Gastrocnemius medialis (tissue), 4 donors: ENCODE data around the gene GBX1. TPM values are rescaled to one million over a fixed set of nuclear protein-coding genes. Genes with fewer than 3 reads are reported as not detected.

ENCODE experiments used
- ATAC-seq, 2 donors: fragments of 150-250 bp; one replicate each; pipeline ENCODE4 v1.9.1; 2016
- DNase-seq, 2 donors: peaks; one replicate each; pipeline ENCODE4 v3.0.0-alpha.2; 2019
- H3K27ac ChIP-seq, 4 donors: fragments of 200-600 bp; sonication (generic); 1 replicate in 1 of 4; 2 replicates in 3 of 4; pipeline ENCODE4 v1.5.1; 2016 to 2018; ENCODE audit warnings: mild to moderate bottlenecking in 2 of 4, moderate library complexity in 1 of 4
- H3K27me3 ChIP-seq, 3 donors: fragments of 200-600 bp; sonication (generic) in 2 of 3; 1 replicate in 1 of 3; 2 replicates in 2 of 3; pipeline versions ENCODE4 v1.5.1 to v1.6.0; 2016 to 2019; ENCODE audit warnings: mild to moderate bottlenecking in 1 of 3, moderate library complexity in 1 of 3
- H3K36me3 ChIP-seq, 2 donors: fragments of 200-600 bp; sonication (generic) in 1 of 2; one replicate each; pipeline ENCODE4 v1.5.1; 2017 to 2018
- H3K4me1 ChIP-seq, 2 donors: fragments of 200-600 bp; sonication (generic) in 1 of 2; one replicate each; pipeline ENCODE4 v1.5.1; 2016 to 2017; ENCODE audit warnings: mild to moderate bottlenecking in 2 of 2
- H3K4me3 ChIP-seq, 4 donors: fragments of 200-600 bp; sonication (generic) in 3 of 4; 1 replicate in 1 of 4; 2 replicates in 3 of 4; pipeline ENCODE4 v1.5.1; 2016 to 2019; ENCODE audit warnings: mild to moderate bottlenecking in 2 of 4
- H3K9me3 ChIP-seq, 3 donors: fragments of 200-600 bp; sonication (generic) in 2 of 3; 1 replicate in 1 of 3; 2 replicates in 2 of 3; pipeline ENCODE4 v1.5.1; 2016 to 2019
- POLR2A ChIP-seq, 2 donors: fragments of 450-650 bp; IDR thresholded peaks; one replicate each; pipeline ENCODE4 v1.6.1; 2017; ENCODE audit warnings: antibody characterized with exemption in 2 of 2, mild to moderate bottlenecking in 2 of 2, moderate library complexity in 2 of 2
- in situ Hi-C, 4 donors: fragments of 200-750 bp; cut with MboI; loops; one replicate each; pipeline versions ENCODE4 v1.15.0 to v1.8.0; 2017; ENCODE audit warnings: low sequenced_read_pairs in 4 of 4
- intact Hi-C: fragments of 100-400 bp; cut with DNase I; formaldehyde crosslinking; loops from one replicate; pipeline ENCODE4 v1.15.1; 2023; ENCODE audit warnings: low total_unique reads
- total RNA-seq, 4 donors: library from RNA; depleted of rRNA; stranded (reverse); fragments of >200 nt; gene quantifications; one replicate each; pipeline versions ENCODE4 v1.1.0 to v1.2.3, GENCODE V29; 2016
- TF ChIP-seq, protein P1 (sequence below), 5 experiments: fragments of 450-650 bp in 3 of 5; fragments of 200-600 bp in 2 of 5; sonication (generic) in 2 of 5; IDR thresholded peaks in 4 of 5; conservative IDR thresholded peaks in 1 of 5; 1 replicate in 4 of 5; 2 replicates in 1 of 5; pipeline ENCODE4 v1.5.1; 2016 to 2019; ENCODE audit warnings: antibody characterized with exemption in 5 of 5, mild to moderate bottlenecking in 3 of 5, moderate library complexity in 3 of 5

The GBX1 gene
- total RNA-seq, 4 donors from 2014 or later = 0.58 TPM; not detected in 3

GRCh38 chr7:151142686-151143040, 24.8 kb downstream of the GBX1 start:
- Histone ChIP-seq H3K4me1 (no peaks in the 10 kb centered on the region), H3K27ac (no peak overlapping the region)
- in situ Hi-C loops = no loop called here

GRCh38 chr7:151141855-151142685, 25.4 kb downstream of the GBX1 start:
- Histone ChIP-seq H3K4me1 (no peaks in the 10 kb centered on the region), H3K27ac (no peak overlapping the region)

More at GRCh38 chr7:151142686-151143040, 24.8 kb downstream of the GBX1 start:
- no peak overlapping the region for H3K4me3 ChIP-seq
- no peaks in the 10 kb centered on the region for H3K9me3 ChIP-seq
- no peak for TF ChIP-seq POLR2A (IDR thresholded peaks at IDR 0.05)
- TF ChIP-seq, protein P1, sequence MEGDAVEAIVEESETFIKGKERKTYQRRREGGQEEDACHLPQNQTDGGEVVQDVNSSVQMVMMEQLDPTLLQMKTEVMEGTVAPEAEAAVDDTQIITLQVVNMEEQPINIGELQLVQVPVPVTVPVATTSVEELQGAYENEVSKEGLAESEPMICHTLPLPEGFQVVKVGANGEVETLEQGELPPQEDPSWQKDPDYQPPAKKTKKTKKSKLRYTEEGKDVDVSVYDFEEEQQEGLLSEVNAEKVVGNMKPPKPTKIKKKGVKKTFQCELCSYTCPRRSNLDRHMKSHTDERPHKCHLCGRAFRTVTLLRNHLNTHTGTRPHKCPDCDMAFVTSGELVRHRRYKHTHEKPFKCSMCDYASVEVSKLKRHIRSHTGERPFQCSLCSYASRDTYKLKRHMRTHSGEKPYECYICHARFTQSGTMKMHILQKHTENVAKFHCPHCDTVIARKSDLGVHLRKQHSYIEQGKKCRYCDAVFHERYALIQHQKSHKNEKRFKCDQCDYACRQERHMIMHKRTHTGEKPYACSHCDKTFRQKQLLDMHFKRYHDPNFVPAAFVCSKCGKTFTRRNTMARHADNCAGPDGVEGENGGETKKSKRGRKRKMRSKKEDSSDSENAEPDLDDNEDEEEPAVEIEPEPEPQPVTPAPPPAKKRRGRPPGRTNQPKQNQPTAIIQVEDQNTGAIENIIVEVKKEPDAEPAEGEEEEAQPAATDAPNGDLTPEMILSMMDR (IDR thresholded peaks at IDR 0.05 in 4 of 5, conservative IDR thresholded peaks at IDR 0.05 in 1 of 5) = no peak
- H3K27me3 ChIP-seq = no peaks in the 10 kb centered on the region
- DNase-seq = no peak
- intact Hi-C loops = no loop called here
- H3K36me3 ChIP-seq = no peaks in the 10 kb centered on the region
- ATAC-seq = no peak

DNA sequence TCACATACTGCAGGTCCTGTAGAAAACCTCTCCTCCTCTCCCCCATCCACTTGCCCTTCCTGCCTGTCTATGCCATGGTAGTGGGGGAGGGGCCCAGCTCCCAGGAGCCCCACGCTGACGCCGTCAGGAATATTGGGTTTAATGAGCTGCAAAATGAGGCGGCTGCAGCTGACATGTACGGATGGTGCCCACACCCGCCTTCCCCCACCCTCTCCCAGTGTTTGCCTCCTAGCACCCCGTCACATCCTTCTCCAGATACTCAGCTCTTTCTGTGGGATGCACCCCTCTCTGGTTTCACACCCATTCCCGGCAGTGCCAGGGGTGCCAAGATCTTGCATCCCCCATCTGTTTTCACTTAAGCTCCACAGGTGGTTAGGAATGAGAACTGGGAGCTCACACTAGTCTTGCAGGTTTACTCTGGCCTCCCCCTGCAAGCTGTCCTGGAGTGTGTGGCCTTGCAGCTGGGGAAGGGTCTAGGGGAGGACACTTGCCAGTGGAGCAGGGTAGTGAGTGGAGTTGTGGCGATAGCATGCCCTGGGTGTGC, 26.1 kb downstream of the GBX1 start:
- Histone ChIP-seq H3K36me3 (peaks cover 0 to 2% of the 10 kb centered on the region in 2 donors), H3K4me1 (no peaks in the 10 kb centered on the region), H3K27ac (no peak overlapping the region), H3K27me3 (no peaks in the 10 kb centered on the region), H3K9me3 (no peaks in the 10 kb centered on the region), H3K4me3 (no peak overlapping the region)
- intact Hi-C loops = no loop called here
- ATAC-seq = no peak
- in situ Hi-C loops = no loop called here
- TF ChIP-seq POLR2A (IDR thresholded peaks at IDR 0.05) = no peak
- TF ChIP-seq, protein P1 (IDR thresholded peaks at IDR 0.05 in 4 of 5, conservative IDR thresholded peaks at IDR 0.05 in 1 of 5) = no peak
- DNase-seq = no peak

More at GRCh38 chr7:151141855-151142685, 25.4 kb downstream of the GBX1 start:
- no peaks in the 10 kb centered on the region for H3K36me3 ChIP-seq
- H3K9me3 ChIP-seq = no peaks in the 10 kb centered on the region
- H3K4me3 ChIP-seq = no peak overlapping the region
- no peak for TF ChIP-seq POLR2A (IDR thresholded peaks at IDR 0.05)
- TF ChIP-seq, protein P1 (IDR thresholded peaks at IDR 0.05 in 4 of 5, conservative IDR thresholded peaks at IDR 0.05 in 1 of 5) = no peak
- in situ Hi-C loops (no loop called here), intact Hi-C loops (no loop called here)
- H3K27me3 ChIP-seq = no peaks in the 10 kb centered on the region
- no peak for ATAC-seq
- DNase-seq = no peak

- Histone ChIP-seq H3K4me1 (no peaks in the 10 kb centered on the region), H3K36me3 (peaks cover 0 to 7% of the 10 kb centered on the region in 2 donors), H3K27me3 (no peaks in the 10 kb centered on the region), H3K4me3 (no peak overlapping the region), H3K27ac (no peak overlapping the region), H3K9me3 (no peaks in the 10 kb centered on the region)
- no peak for ATAC-seq
- no peak for DNase-seq
- in situ Hi-C loops = no loop called here
- intact Hi-C loops = no loop called here
- TF ChIP-seq, protein P1 (IDR thresholded peaks at IDR 0.05 in 4 of 5, conservative IDR thresholded peaks at IDR 0.05 in 1 of 5) = no peak
- no peak for TF ChIP-seq POLR2A (IDR thresholded peaks at IDR 0.05)
These were observed 26.7 kb downstream of the GBX1 start for GRCh38 chr7:151140826-151141225.
